Measurements from ENCODE around the gene GOLGA6A.

GRCh38 chr15:74129586-74130154, 47.3 kb upstream of the GOLGA6A start:
- TF ChIP-seq GLI2 (tag by site-specific recombination; IDR thresholded peaks at IDR 0.05; ENCODE audit: borderline replicate concordance, low read depth) (no peak), CTCF (tag by site-specific recombination; IDR thresholded peaks at IDR 0.05) (no peak), ZNF184 (tag by site-specific recombination; IDR thresholded peaks at IDR 0.05) (no peak), ZNF707 (tag by site-specific recombination; IDR thresholded peaks at IDR 0.05) (no peak), PRDM6 (tag by site-specific recombination; IDR thresholded peaks at IDR 0.05) (no peak), PBX3 (CRISPR knock-in tag; IDR thresholded peaks at IDR 0.05) (no peak), YY1 (tag by site-specific recombination; IDR thresholded peaks at IDR 0.05) (no peak), ZBTB1 (tag by site-specific recombination; IDR thresholded peaks at IDR 0.05) (no peak), ZNF398 (tag by site-specific recombination; IDR thresholded peaks at IDR 0.05) (no peak), IKZF3 (tag by site-specific recombination; IDR thresholded peaks at IDR 0.05) (no peak), ZNF629 (tag by site-specific recombination; IDR thresholded peaks at IDR 0.05) (no peak), SETDB1 (IDR thresholded peaks at IDR 0.05; ENCODE audit: insufficient read length, low read length) (no peak)

All from HEK293 (cell line).